ENCODE results near the gene DGKB. TPM values are rescaled to one million over a fixed set of nuclear protein-coding genes. Genes with fewer than 3 reads are reported as not detected.

Gene DGKB
- total RNA-seq, 6 experiments from 2014 or later, result 0.11 to 0.16 (median 0.13) TPM; not detected in 2

- Histone ChIP-seq H3K27ac (no peak overlapping the region), H3K36me3 (no peaks in the 10 kb centered on the region), H3K9me3 (no peaks in the 10 kb centered on the region), H3K4me3 (no peak overlapping the region), H3K4me1 (no peaks in the 10 kb centered on the region), H3K27me3 (no peaks in the 10 kb centered on the region)
- WGBS (ENCODE audit: insufficient coverage, low coverage, low lambda C conversion rate, missing lambda C conversion rate), result 100% methylated on average over 1 of the region's 1 CpG
- ATAC-seq (no peak), DNase-seq (no peak)
- intact Hi-C loops (cut with DNase I), result no loop called here
- TF ChIP-seq, protein P1, sequence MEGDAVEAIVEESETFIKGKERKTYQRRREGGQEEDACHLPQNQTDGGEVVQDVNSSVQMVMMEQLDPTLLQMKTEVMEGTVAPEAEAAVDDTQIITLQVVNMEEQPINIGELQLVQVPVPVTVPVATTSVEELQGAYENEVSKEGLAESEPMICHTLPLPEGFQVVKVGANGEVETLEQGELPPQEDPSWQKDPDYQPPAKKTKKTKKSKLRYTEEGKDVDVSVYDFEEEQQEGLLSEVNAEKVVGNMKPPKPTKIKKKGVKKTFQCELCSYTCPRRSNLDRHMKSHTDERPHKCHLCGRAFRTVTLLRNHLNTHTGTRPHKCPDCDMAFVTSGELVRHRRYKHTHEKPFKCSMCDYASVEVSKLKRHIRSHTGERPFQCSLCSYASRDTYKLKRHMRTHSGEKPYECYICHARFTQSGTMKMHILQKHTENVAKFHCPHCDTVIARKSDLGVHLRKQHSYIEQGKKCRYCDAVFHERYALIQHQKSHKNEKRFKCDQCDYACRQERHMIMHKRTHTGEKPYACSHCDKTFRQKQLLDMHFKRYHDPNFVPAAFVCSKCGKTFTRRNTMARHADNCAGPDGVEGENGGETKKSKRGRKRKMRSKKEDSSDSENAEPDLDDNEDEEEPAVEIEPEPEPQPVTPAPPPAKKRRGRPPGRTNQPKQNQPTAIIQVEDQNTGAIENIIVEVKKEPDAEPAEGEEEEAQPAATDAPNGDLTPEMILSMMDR (IDR thresholded peaks at IDR 0.05), result no peak
- no peak for TF ChIP-seq POLR2A (IDR thresholded peaks at IDR 0.05)
Observed at GRCh38 chr7:14096159-14096558, 806.4 kb downstream of the DGKB start.

DNA sequence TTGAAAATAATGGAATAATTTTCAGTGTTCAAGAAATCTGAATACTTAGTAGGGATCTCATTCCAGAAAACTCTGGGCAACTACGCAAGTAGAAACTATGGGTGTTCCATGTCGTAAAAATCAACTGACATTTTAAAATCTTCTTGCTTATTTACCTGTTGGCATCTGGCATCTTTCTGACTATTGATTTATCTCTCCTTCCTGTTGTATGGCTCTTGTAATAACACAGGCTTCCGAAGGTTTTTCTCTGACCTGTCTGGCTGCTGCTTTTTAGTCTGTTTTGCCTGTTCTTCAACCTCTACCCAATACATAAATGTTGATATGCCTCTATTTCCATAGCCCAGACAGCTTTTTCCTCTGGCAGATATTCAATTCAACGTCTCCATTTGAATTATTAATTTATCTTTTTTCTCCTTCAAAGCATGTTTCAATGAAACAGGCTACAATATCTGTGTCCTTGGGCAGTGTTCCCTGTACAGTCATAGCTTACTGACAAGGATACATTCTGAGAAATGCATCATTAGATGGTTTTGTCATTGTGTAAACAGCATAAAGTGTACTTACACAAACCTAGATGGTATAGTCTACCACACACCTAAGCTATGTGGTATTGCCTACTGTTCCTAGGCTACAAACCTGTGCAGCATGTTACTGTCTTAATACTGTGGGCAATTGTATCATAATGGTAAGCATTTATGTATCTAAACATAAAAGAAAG, 807.2 kb downstream of the DGKB start:
- H3K9me3 ChIP-seq, result no peaks in the 10 kb centered on the region
- intact Hi-C loops (cut with DNase I), result no loop called here
- ATAC-seq (peak in 2 of 4 donors; percentile 32 to 34), DNase-seq (no peak)
- H3K4me3 ChIP-seq, result no peak overlapping the region
- H3K4me1 ChIP-seq, result no peaks in the 10 kb centered on the region
- H3K27me3 ChIP-seq, result no peaks in the 10 kb centered on the region
- no peak for TF ChIP-seq POLR2A (IDR thresholded peaks at IDR 0.05)
- TF ChIP-seq, protein P1 (IDR thresholded peaks at IDR 0.05), result no peak
- WGBS (ENCODE audit: insufficient coverage, low coverage, low lambda C conversion rate, missing lambda C conversion rate), result 22% methylated on average over 4 of the region's 4 CpGs
- H3K27ac ChIP-seq, result no peak overlapping the region
- no peaks in the 10 kb centered on the region for H3K36me3 ChIP-seq
